HG03097 (cell line): Measurements from ENCODE around the gene OR1Q1.
"Not testable (repeated sequence)": the region's sequence is repeated elsewhere in the genome, so short reads cannot be mapped to it uniquely, and the experiment has no call there.

Experiments used
- ATAC-seq: cut with Tn5 transposase; IDR thresholded peaks from one replicate; pipeline ENCODE4 v1.9.1; 2021; ENCODE audit not compliant: unreplicated experiment, low FRiP score

The OR1Q1 gene

GRCh38 chr9:122614362-122614761 lies at the start of gene OR1Q1:
Gene OR1Q1, plus strand, starts transcription at chr9:122614738. Its CDS starts 0 bp downstream, at chr9:122614738.
- ATAC-seq = no peak

- no peak for ATAC-seq
Observed at GRCh38 chr9:122567901-122568300, 46.6 kb upstream of the OR1Q1 start.

DNA sequence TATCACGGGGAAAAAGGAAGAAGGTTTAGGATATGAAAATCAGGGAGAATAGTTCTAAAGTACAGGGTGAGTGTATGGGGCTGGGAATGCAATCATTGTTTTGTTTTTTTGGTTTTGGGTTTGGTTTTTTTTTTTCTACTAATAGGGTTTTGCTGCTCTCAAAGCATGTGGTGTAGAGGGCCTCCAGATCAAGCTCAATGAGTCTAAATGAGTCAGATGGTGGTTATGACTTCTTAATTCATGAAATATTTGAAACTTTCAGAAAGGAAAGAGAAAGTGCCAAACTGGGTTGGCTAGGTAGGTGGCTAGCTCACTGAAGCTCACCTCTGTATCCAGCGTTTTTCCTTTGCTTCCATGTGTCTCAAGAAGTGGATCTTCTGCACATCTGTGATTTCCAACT lies 42.1 kb upstream of the OR1Q1 start:
- ATAC-seq = no peak

DNA sequence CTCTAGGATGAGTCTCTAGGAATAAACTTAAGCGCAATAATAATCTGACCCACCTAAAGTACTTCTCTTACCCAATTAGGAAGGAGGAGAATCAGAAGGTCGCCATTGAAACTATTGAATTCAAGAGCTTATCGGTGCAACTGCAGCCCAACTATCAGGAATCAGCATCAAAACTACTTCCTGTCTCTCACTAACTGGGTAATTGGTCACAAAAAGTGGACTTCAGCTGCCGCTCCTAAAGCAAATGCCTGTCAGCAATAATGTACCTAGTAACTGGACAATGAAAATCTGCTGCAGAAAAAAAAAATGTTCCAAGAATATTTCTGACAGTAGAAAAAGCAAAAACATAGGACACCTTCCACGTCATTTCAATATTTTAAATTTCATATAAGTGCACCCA lies 34.7 kb upstream of the OR1Q1 start:
- ATAC-seq = no peak

DNA sequence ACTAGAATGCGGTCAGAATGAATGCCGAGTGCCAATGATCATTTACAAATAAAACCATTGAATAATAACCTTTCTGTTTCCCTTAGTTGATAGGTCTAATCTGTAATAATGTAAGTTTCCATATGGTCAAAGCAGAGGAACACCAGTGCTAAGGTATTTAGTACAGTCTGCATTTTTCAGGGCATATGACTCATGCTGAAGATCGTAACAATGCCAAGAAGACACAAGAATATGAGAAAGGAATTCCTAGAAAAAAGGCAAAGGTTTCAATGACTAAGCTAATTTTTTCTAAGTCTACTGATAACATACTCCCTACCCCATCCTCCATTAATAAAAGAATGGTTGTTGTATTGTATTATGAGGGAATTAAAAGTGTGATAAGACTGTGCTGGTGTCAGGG lies 34.2 kb upstream of the OR1Q1 start:
- no peak for ATAC-seq

GRCh38 chr9:122583284-122583683 lies 31.3 kb upstream of the OR1Q1 start, which contains the start of gene OR1L8:
Gene OR1L8, minus strand, starts transcription at chr9:122583384. Its CDS starts 14,907 bp downstream, at chr9:122568477.
- not testable (repeated sequence) for ATAC-seq

DNA sequence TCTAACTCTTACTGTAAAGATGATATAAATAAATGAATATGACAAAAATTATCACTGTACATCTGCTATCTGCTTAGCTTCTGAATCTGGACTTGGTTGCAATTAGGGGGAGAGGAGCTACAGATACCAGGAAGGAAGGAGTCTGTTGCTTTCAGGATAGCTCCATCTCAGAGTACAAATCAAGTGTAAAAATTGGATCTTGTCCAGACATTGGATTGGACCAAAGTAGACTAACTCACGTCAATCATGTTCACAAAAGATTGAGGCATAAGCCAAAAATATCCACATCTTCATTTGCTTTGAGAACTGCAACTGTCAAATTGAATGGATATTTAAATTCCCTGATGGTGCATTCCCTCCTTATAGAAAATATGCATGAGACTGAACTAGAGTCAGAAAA lies 8.8 kb upstream of the OR1Q1 start:
- no peak for ATAC-seq

DNA sequence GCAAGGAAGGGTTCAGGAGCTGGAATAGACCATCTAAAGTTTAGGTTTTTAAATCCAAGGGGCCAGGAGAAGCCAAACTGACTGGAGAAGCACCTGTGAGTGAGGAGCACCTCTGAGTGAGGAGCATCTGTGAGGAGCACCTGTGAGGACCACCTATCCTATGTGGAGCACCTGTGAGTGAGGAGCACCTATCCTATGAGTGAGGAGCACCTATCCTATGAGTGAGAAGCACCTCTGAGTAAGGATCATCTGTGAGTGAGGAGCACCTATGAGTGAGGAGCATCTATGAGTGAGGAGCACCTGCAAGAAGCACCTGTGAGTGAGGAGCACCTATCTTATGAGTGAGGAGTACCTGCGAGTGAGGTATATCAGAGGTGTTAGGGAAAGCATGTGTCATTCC lies 8.0 kb upstream of the OR1Q1 start:
- ATAC-seq = no peak

DNA sequence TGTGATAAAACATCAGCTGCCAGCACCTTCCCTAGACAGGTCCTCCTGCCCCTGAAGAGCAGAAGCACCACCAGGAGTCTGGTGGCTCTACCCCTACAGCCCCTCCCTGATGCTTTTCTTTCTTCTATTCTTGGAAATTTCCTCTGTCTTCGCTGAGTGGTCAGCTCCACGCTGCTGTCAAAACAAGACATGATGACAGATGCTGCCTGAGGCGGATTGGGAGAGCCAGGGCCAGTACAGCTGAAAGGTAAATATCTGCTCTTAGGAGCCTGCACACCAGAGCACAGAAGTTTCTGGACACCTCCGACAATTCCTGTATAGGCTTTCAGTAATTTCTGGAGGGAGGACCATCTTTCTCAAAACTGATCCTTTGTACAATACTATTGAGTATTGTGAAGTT lies 4.7 kb upstream of the OR1Q1 start:
- ATAC-seq = no peak

DNA sequence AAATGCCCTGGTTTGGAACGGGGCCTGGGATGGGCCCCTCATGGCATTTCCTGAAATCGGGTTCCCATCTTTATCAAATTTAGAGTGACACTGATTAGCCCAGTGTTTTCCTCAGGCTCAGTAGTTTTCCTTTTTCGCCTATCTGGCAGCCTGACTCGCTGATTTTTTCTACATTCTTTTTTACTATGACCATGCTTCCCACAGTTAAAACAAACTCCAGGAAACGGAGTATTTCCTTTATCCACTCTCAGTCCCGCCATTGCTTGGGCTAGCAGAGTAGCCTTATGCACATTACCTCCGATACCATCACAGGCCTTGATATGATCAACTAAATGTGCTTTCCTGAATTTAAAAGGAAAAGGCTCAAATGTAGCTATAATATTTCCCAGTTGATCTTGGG lies 5.5 kb downstream of the OR1Q1 start:
- no peak for ATAC-seq

DNA sequence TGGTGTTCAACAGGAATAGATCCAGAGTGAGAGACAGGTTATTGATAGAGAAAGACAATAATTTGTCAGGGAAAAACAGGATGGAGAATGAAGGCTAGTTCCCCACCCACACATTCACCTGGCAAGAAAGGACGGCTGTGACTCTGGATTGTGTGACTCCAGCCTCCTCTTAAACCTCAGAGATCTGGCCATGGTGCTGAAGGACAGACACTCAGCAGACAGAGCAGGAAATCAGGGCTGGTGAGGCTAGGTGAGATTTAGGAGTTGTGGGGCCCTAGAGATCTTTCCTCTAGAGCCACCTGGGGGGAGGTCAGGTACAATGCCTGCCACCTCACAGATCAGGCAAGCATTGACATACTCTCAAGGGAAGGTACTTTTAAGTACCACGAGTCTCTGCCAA lies 27.7 kb downstream of the OR1Q1 start:
- no peak for ATAC-seq

- ATAC-seq = no peak
Observed at GRCh38 chr9:122656378-122656777, 41.8 kb downstream of the OR1Q1 start.

DNA sequence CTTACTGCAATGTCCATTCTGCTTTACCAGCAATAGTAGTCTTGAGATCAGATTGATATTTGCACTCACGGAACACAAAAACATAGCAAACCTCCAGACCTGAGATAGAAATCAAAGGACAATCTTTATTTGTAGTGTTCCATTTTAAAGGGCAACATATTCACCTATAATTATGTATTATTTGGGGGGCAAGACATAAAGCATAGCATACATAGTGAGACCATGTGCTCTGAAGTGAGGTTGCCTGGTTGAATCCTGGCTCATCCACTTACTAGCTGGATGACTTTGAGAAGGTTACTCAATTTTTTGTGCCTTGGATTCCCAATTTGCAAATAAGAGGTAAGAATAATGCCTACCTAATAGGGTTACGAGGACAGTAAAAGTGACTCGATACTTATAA lies 43.0 kb downstream of the OR1Q1 start, which contains the start of gene OR1B1:
Gene OR1B1, minus strand, starts transcription at position 101 of the 400 bp plus-strand sequence.
- ATAC-seq = no peak

DNA sequence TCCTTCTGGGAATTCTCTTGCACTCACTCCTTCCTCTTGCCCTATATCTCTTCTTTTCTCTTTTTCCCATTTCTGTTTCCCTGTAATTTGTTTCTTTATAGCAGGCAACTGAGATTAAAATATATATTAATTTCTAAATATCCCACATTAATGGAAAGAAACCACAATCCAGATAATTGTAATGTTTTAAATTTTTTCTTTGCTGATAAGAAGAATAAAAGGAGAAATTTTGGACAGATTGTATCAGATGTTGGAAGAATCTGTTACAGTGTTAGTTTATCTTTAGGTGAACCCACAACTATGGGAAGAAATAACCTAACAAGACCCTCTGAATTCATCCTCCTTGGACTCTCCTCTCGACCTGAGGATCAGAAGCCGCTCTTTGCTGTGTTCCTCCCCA lies 46.9 kb downstream of the OR1Q1 start, which contains the start of gene OR1L1:
Gene OR1L1, plus strand, starts transcription at position 301 of the 400 bp plus-strand sequence. Its CDS starts 0 bp downstream, at position 301.
- ATAC-seq = no peak
